HepG2 (cell line): ENCODE data around the gene HNRNPF. TPM values are rescaled to one million over a fixed set of nuclear protein-coding genes. Genes with fewer than 3 reads are reported as not detected.
A peak's percentile ranks its signal among the peaks of the same experiment; 100 is the strongest.

Source experiments
- ARID4A ChIP-seq: sonication (generic); formaldehyde crosslinking; IDR thresholded peaks from 2 replicates; pipeline ENCODE4 v1.5.0; 2020; ENCODE audit warnings: mild to moderate bottlenecking, missing genetic modification reagents, borderline replicate concordance
- ARID5B ChIP-seq: IDR thresholded peaks from 2 replicates; pipeline ENCODE4 v1.4.0; 2020; ENCODE audit warnings: mild to moderate bottlenecking, missing genetic modification reagents
- CREM ChIP-seq, 2 experiments: sonication (generic) in 1 of 2; formaldehyde crosslinking in 1 of 2; IDR thresholded peaks; 2 replicates each; pipeline versions ENCODE4 v1.4.0 to v1.6.1; 2016 to 2020; ENCODE audit warnings: antibody characterized with exemption in 1 of 2, mild to moderate bottlenecking in 1 of 2, missing genetic modification reagents in 1 of 2
- FOXK1 ChIP-seq: sonication (generic); formaldehyde crosslinking; IDR thresholded peaks from 2 replicates; pipeline ENCODE4 v1.4.0; 2020; ENCODE audit warnings: low read depth, missing genetic modification reagents, borderline replicate concordance
- FOXO1 ChIP-seq: sonication (generic); formaldehyde crosslinking; IDR thresholded peaks from 2 replicates; pipeline ENCODE4 v1.4.0; 2020; ENCODE audit warnings: missing genetic modification reagents
- GABPA ChIP-seq, 2 experiments: IDR thresholded peaks; 2 replicates each; pipeline ENCODE4 v1.6.1; 2011 to 2016; ENCODE audit warnings: low read depth in 2 of 2, low read length in 1 of 2, missing biosample characterization in 1 of 2, missing genetic modification characterization in 1 of 2
- HNRNPLL ChIP-seq: fragments of 200-400 bp; formaldehyde crosslinking; IDR thresholded peaks from 2 replicates; pipeline ENCODE4 v1.6.1; 2017; ENCODE audit warnings: mild to moderate bottlenecking, low read depth, low read length; ENCODE audit not compliant: poor library complexity, severe bottlenecking
- NR2C2 ChIP-seq: sonication (generic); formaldehyde crosslinking; IDR thresholded peaks from 2 replicates; pipeline ENCODE4 v1.4.0; 2020; ENCODE audit warnings: missing genetic modification reagents, mild to moderate bottlenecking, moderate library complexity, borderline replicate concordance
- POLR2G ChIP-seq: fragments of 200-400 bp; formaldehyde crosslinking; IDR thresholded peaks from 2 replicates; pipeline ENCODE4 v1.6.1; 2018; ENCODE audit warnings: mild to moderate bottlenecking, low read depth, low read length, moderate library complexity
- RFXAP ChIP-seq: sonication (generic); formaldehyde crosslinking; IDR thresholded peaks from 2 replicates; pipeline ENCODE4 v1.4.0; 2020; ENCODE audit warnings: missing genetic modification reagents, borderline replicate concordance
- SNAI1 ChIP-seq: sonication (generic); formaldehyde crosslinking; IDR thresholded peaks from 2 replicates; pipeline ENCODE4 v1.5.0; 2020; ENCODE audit warnings: mild to moderate bottlenecking, missing genetic modification reagents, borderline replicate concordance
- ZBTB7B ChIP-seq: sonication (generic); formaldehyde crosslinking; IDR thresholded peaks from 2 replicates; pipeline ENCODE4 v1.4.0; 2020; ENCODE audit warnings: missing genetic modification reagents
- ZNF253 ChIP-seq: sonication (generic); formaldehyde crosslinking; IDR thresholded peaks from 2 replicates; pipeline ENCODE4 v1.8.0; 2022; ENCODE audit warnings: mild to moderate bottlenecking, missing genetic modification reagents, borderline replicate concordance
- ZNF598 ChIP-seq: sonication (generic); formaldehyde crosslinking; IDR thresholded peaks from 2 replicates; pipeline ENCODE4 v1.5.1; 2020; ENCODE audit warnings: mild to moderate bottlenecking, missing genetic modification reagents, borderline replicate concordance
- ZNF605 ChIP-seq: sonication (generic); formaldehyde crosslinking; IDR thresholded peaks from 2 replicates; pipeline ENCODE4 v1.8.0; 2022; ENCODE audit warnings: mild to moderate bottlenecking, missing genetic modification reagents
- ZNF839 ChIP-seq: sonication (generic); formaldehyde crosslinking; IDR thresholded peaks from 2 replicates; pipeline ENCODE4 v1.4.0; 2020; ENCODE audit warnings: missing genetic modification reagents, mild to moderate bottlenecking, borderline replicate concordance
- polyA plus RNA-seq, 8 experiments: library from polyadenylated mRNA; depleted of rRNA in 3 of 8; stranded (reverse) in 7 of 8; unstranded in 1 of 8; fragments of >200 nt; fragmentation: Illumina TruSeq in 4 of 8; extraction: Trizol in 4 of 8; gene quantifications; 2 replicates each; pipeline versions ENCODE4 v1.2.1 to v1.2.3, GENCODE V29; 2011 to 2016; ENCODE audit warnings: low read depth in 4 of 8, missing spikeins in 1 of 8, mixed read lengths in 1 of 8; ENCODE audit not compliant: insufficient read depth in 1 of 8
- total RNA-seq, 5 experiments: library from RNA; depleted of rRNA; stranded (reverse); fragments of >200 nt; fragmentation: Illumina TruSeq; extraction: Trizol; gene quantifications; 2 replicates each; pipeline ENCODE4 v1.2.3, GENCODE V29; 2016; ENCODE audit warnings: low read depth in 1 of 5

HNRNPF gene
- total and polyA plus RNA-seq, 2 of the 13 experiments (the other 11 are each of a cell fraction or from before 2014, with no cell fraction given), result 166 to 308 TPM

GRCh38 chr10:43417950-43418768, 9.2 kb upstream of the HNRNPF start (continued):
- TF ChIP-seq ZNF598 (CRISPR knock-in tag) (no peak), ARID5B (CRISPR knock-in tag) (peak; percentile 83), ZNF253 (no peak), SNAI1 (no peak), POLR2G (peak; percentile 33; the same call in 1 of the 2 replicates), CREM (IDR thresholded peaks at IDR 0.05) (peak; percentile 64; the same call in 1 of the 2 replicates), CREM (CRISPR knock-in tag; IDR thresholded peaks at IDR 0.05) (no peak), ZNF839 (CRISPR knock-in tag) (no peak), ZBTB7B (CRISPR knock-in tag) (peak; percentile 58; the same call in 1 of the 2 replicates), FOXO1 (CRISPR knock-in tag) (peak; percentile 40; the same call in 1 of the 2 replicates), GABPA (IDR thresholded peaks at IDR 0.05; ENCODE audit: low read depth, low read length) (0 out of 2 replicates have a peak, but pooled peaks have one; percentile 12), GABPA (CRISPR knock-in tag; IDR thresholded peaks at IDR 0.05; ENCODE audit: low read depth) (peak; percentile 84), NR2C2 (peak; percentile 69), ZNF605 (0 out of 2 replicates have a peak, but pooled peaks have one; percentile 8), FOXK1 (CRISPR knock-in tag) (peak; percentile 80; the same call in 1 of the 2 replicates), RFXAP (0 out of 2 replicates have a peak, but pooled peaks have one; percentile 50), ARID4A (CRISPR knock-in tag) (peak; percentile 46; the same call in 1 of the 2 replicates), HNRNPLL (no peak)
